CD14-positive monocyte (primary cell): Measurements from ENCODE around the gene RAB35. TPM values are rescaled to one million over a fixed set of nuclear protein-coding genes. Genes with fewer than 3 reads are reported as not detected.
A peak's percentile ranks its signal among the peaks of the same experiment; 100 is the strongest.

Experiments used
- DNase-seq, 3 donors: peaks; one replicate each; pipeline ENCODE4 v3.0.0-alpha.2; 2011 to 2022
- H2AFZ ChIP-seq: 2 replicates; pipeline ENCODE4 v1.6.0; 2012; ENCODE audit warnings: mild to moderate bottlenecking, low read depth, low read length, inconsistent platforms; ENCODE audit not compliant: insufficient read depth, poor library complexity, severe bottlenecking
- H3K27ac ChIP-seq, 2 donors: 1 replicate in 1 of 2; 2 replicates in 1 of 2; pipeline ENCODE4 v1.5.1; 2012 to 2013; ENCODE audit warnings: low read length in 2 of 2, control low read depth in 1 of 2, inconsistent platforms in 1 of 2, low read depth in 1 of 2, mild to moderate bottlenecking in 1 of 2
- H3K27me3 ChIP-seq, 2 donors: one replicate each; pipeline versions ENCODE4 v1.6.0 to v1.6.1; 2011 to 2013; ENCODE audit warnings: low read length in 2 of 2; ENCODE audit not compliant: control insufficient read depth in 2 of 2, insufficient read depth in 2 of 2
- H3K36me3 ChIP-seq, 2 donors: replicated peaks in 1 of 2; 1 replicate in 1 of 2; 2 replicates in 1 of 2; pipeline versions ENCODE4 v1.5.1 to v1.6.1; 2012 to 2013; ENCODE audit warnings: low read length in 2 of 2, control low read depth in 1 of 2, inconsistent platforms in 1 of 2, mild to moderate bottlenecking in 1 of 2; ENCODE audit not compliant: insufficient read depth in 2 of 2, control insufficient read depth in 1 of 2
- H3K4me1 ChIP-seq, 2 donors: 1 replicate in 1 of 2; 2 replicates in 1 of 2; pipeline versions ENCODE4 v1.5.1 to v1.6.1; 2012 to 2013; ENCODE audit warnings: low read length in 2 of 2, control low read depth in 1 of 2, inconsistent platforms in 1 of 2, mild to moderate bottlenecking in 1 of 2, moderate library complexity in 1 of 2; ENCODE audit not compliant: insufficient read depth in 2 of 2, control insufficient read depth in 1 of 2
- H3K4me2 ChIP-seq: replicated peaks from 2 replicates; pipeline ENCODE3; 2012; ENCODE audit warnings: low read length, moderate library complexity, mild to moderate bottlenecking; ENCODE audit not compliant: poor library complexity, severe bottlenecking; ENCODE audit errors: extremely low read depth
- H3K4me3 ChIP-seq, 3 experiments: fragments of 200-600 bp in 1 of 3; sonication (generic) in 1 of 3; replicated peaks in 1 of 3; 1 replicate in 2 of 3; 2 replicates in 1 of 3; pipeline ENCODE4 v1.5.1; 2011 to 2013; ENCODE audit warnings: low read length in 3 of 3, mild to moderate bottlenecking in 3 of 3, control low read depth in 2 of 3, low read depth in 2 of 3, inconsistent platforms in 1 of 3, moderate library complexity in 1 of 3
- H3K79me2 ChIP-seq: 2 replicates; pipeline ENCODE4 v1.6.0; 2012; ENCODE audit warnings: mild to moderate bottlenecking, control low read depth, inconsistent platforms, low read length, moderate library complexity; ENCODE audit not compliant: insufficient read depth
- H3K9ac ChIP-seq: 2 replicates; pipeline ENCODE4 v1.6.0; 2017; ENCODE audit warnings: low read length, mild to moderate bottlenecking; ENCODE audit not compliant: insufficient read depth, poor library complexity, severe bottlenecking
- H3K9me3 ChIP-seq, 2 donors: replicated peaks in 1 of 2; 1 replicate in 1 of 2; 2 replicates in 1 of 2; pipeline versions ENCODE4 v1.5.1 to v1.6.1; 2012 to 2013; ENCODE audit warnings: low read length in 2 of 2, control low read depth in 1 of 2; ENCODE audit not compliant: control insufficient read depth in 1 of 2, insufficient read depth in 1 of 2
- H4K20me1 ChIP-seq: 2 replicates; pipeline ENCODE4 v1.6.0; 2012; ENCODE audit warnings: mild to moderate bottlenecking, low read length, control low read depth, moderate library complexity; ENCODE audit not compliant: insufficient read depth
- H3K27ac Mint-ChIP-seq, 7 donors: one replicate each; pipeline ENCODE4 v1.8.0; 2020; ENCODE audit warnings: mild to moderate bottlenecking in 7 of 7, mixed read lengths in 7 of 7, moderate library complexity in 6 of 7, inconsistent platforms in 2 of 7
- H3K27me3 Mint-ChIP-seq, 3 donors: one replicate each; pipeline ENCODE4 v1.8.0; 2021 to 2022; ENCODE audit warnings: low read depth in 3 of 3, mild to moderate bottlenecking in 3 of 3, mixed read lengths in 3 of 3, moderate library complexity in 3 of 3, inconsistent platforms in 1 of 3
- H3K36me3 Mint-ChIP-seq, 2 donors: one replicate each; pipeline ENCODE4 v1.8.0; 2020; ENCODE audit warnings: mixed read lengths in 2 of 2, inconsistent platforms in 1 of 2, mild to moderate bottlenecking in 1 of 2
- H3K4me1 Mint-ChIP-seq: one replicate; pipeline ENCODE4 v1.8.0; 2020; ENCODE audit warnings: mild to moderate bottlenecking, mixed read lengths
- H3K4me3 Mint-ChIP-seq, 2 donors: one replicate each; pipeline ENCODE4 v1.8.0; 2020; ENCODE audit warnings: mild to moderate bottlenecking in 2 of 2, mixed read lengths in 2 of 2, moderate library complexity in 1 of 2
- H3K9me3 Mint-ChIP-seq, 7 donors: one replicate each; pipeline ENCODE4 v1.8.0; 2020 to 2022; ENCODE audit warnings: mixed read lengths in 7 of 7, mild to moderate bottlenecking in 6 of 7, moderate library complexity in 6 of 7, inconsistent platforms in 2 of 7
- CTCF ChIP-seq: fragments of 200-600 bp; IDR thresholded peaks from one replicate; pipeline ENCODE4 v1.8.0; 2022; ENCODE audit warnings: antibody characterized with exemption, mild to moderate bottlenecking
- WGBS: methylation state at CpG from one replicate; pipeline ENCODE4 v1.1.5; 2013; ENCODE audit warnings: missing lambda C conversion rate; ENCODE audit not compliant: insufficient coverage; 5-methylcytosine and 5-hydroxymethylcytosine counted together
- intact Hi-C, 2 donors: fragments of 100-400 bp; cut with micrococcal nuclease; formaldehyde crosslinking; loops; one replicate each; pipeline versions ENCODE4 v1.15.0 to v1.15.1; 2023
- polyA plus RNA-seq, 3 donors: library from polyadenylated mRNA; depleted of rRNA in 1 of 3; unstranded in 2 of 3; stranded (reverse) in 1 of 3; fragments of 300-500 nt in 2 of 3; fragments of >200 nt in 1 of 3; fragmentation: Illumina TruSeq in 2 of 3; gene quantifications; 1 replicate in 2 of 3; 2 replicates in 1 of 3; pipeline ENCODE4 v1.2.3, GENCODE V29; 2012 to 2021

RAB35 gene
- polyA plus RNA-seq, 3 donors = 20.4 to 27.3 (median 21.6) TPM

GRCh38 chr12:120132054-120132836 lies 15.7 kb upstream of the RAB35 start:
- Histone ChIP-seq H3K4me1 (peaks cover 4 to 5% of the 10 kb centered on the region in 2 donors), H3K27me3 (no peaks in the 10 kb centered on the region), H3K36me3 (peaks cover 93 to 100% of the 10 kb centered on the region in 2 donors), H3K27ac (no peak overlapping the region), H3K4me3 (no peak overlapping the region), H3K4me2 (no peak overlapping the region), H3K79me2 (no peaks in the 10 kb centered on the region), H3K9me3 (no peaks in the 10 kb centered on the region), H3K9ac (no peak overlapping the region), H2AFZ (no peak overlapping the region), H4K20me1 (peaks cover 20% of the 10 kb centered on the region)
- Mint-ChIP-seq H3K27me3 (peaks cover 0 to 4% (median 0%) of the 10 kb centered on the region in 3 donors), H3K4me3 (no peak overlapping the region), H3K4me1 (peaks cover 7% of the 10 kb centered on the region), H3K36me3 (peaks cover 95 to 99% of the 10 kb centered on the region in 2 donors), H3K9me3 (no peaks in the 10 kb centered on the region), H3K27ac (peak overlapping the region in 1 of 7 donors; percentile 46)
- no peak for DNase-seq
- intact Hi-C loops = no loop called here
- 86% methylated on average over 2 of the region's 9 CpGs for WGBS
- no peak for TF ChIP-seq CTCF

DNA sequence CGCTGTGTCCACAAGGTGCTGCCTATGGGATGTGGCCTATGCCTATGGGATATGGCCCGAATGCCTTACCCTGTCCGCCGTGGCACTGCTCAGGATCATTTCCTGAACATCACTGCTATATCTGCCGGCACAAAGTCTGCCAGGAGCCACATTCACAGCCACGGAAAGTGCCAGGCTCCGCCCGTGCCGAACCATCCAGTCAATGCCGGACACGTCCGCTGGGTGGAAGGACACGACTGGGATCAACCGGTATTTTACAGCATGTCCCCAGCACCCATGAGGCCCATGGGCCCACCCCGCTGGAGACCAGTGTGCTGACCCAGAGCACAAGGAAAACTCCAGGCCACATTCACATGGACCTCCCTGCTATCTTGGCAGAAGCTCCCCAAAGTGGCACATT lies 14.6 kb upstream of the RAB35 start:
- H3K9me3 Mint-ChIP-seq = peaks cover 0 to 2% (median 0%) of the 10 kb centered on the region in 7 donors
- H2AFZ ChIP-seq = no peak overlapping the region
- no peak for DNase-seq
- H3K9ac ChIP-seq = no peak overlapping the region
- H3K27ac ChIP-seq = no peak overlapping the region
- peaks cover 89 to 94% of the 10 kb centered on the region in 2 donors for H3K36me3 Mint-ChIP-seq
- H3K4me3 Mint-ChIP-seq = no peak overlapping the region
- H3K4me1 ChIP-seq = peaks cover 16% of the 10 kb centered on the region in 2 donors
- TF ChIP-seq CTCF = no peak
- H3K9me3 ChIP-seq = no peaks in the 10 kb centered on the region
- peaks cover 82 to 90% of the 10 kb centered on the region in 2 donors for H3K36me3 ChIP-seq
- peaks cover 0 to 4% (median 0%) of the 10 kb centered on the region in 3 donors for H3K27me3 Mint-ChIP-seq
- H3K4me2 ChIP-seq = no peak overlapping the region
- intact Hi-C loops = no loop called here
- H3K4me3 ChIP-seq = no peak overlapping the region
- H4K20me1 ChIP-seq = peaks cover 30% of the 10 kb centered on the region
- H3K4me1 Mint-ChIP-seq = peaks cover 18% of the 10 kb centered on the region
- no peaks in the 10 kb centered on the region for H3K27me3 ChIP-seq
- 97% methylated on average over 15 of the region's 15 CpGs for WGBS
- no peaks in the 10 kb centered on the region for H3K79me2 ChIP-seq
- no peak overlapping the region for H3K27ac Mint-ChIP-seq
